ENCODE results near the gene MEF2C.

MEF2C gene

GRCh38 chr5:88670461-88670860 lies 212.5 kb downstream of the MEF2C start:
- no peak for DNase-seq

- DNase-seq: no peak
These were observed 213.5 kb downstream of the MEF2C start for GRCh38 chr5:88669371-88670050.

GRCh38 chr5:88667496-88668201 lies 215.3 kb downstream of the MEF2C start:
- DNase-seq: no peak
